GM10248 (cell line): ENCODE data around the gene SENP5.

ENCODE experiments used
- CTCF ChIA-PET: fragments of 300-600 bp; sonication (Branson Sonifier 250); formaldehyde crosslinking; extraction: SDS; loops from one replicate; lab custom pipeline; 2021; ENCODE audit warnings: antibody characterized with exemption; lab: Yijun Ruan, JAX
- POLR2A ChIA-PET: fragments of 350-650 bp; sonication (Branson Sonifier 250); formaldehyde crosslinking; extraction: SDS; loops from one replicate; lab custom pipeline; 2020; ENCODE audit warnings: antibody characterized with exemption; lab: Yijun Ruan, JAX
- DNase-seq: peaks from one replicate; pipeline ENCODE4 v3.0.0; 2012; ENCODE audit errors: extremely low spot score
- CTCF ChIP-seq: IDR thresholded peaks from 2 replicates; pipeline ENCODE4 v1.5.1; 2012; ENCODE audit warnings: mild to moderate bottlenecking, low read depth; ENCODE audit errors: extremely low read depth, missing control alignments, control extremely low read depth

SENP5 gene

DNA sequence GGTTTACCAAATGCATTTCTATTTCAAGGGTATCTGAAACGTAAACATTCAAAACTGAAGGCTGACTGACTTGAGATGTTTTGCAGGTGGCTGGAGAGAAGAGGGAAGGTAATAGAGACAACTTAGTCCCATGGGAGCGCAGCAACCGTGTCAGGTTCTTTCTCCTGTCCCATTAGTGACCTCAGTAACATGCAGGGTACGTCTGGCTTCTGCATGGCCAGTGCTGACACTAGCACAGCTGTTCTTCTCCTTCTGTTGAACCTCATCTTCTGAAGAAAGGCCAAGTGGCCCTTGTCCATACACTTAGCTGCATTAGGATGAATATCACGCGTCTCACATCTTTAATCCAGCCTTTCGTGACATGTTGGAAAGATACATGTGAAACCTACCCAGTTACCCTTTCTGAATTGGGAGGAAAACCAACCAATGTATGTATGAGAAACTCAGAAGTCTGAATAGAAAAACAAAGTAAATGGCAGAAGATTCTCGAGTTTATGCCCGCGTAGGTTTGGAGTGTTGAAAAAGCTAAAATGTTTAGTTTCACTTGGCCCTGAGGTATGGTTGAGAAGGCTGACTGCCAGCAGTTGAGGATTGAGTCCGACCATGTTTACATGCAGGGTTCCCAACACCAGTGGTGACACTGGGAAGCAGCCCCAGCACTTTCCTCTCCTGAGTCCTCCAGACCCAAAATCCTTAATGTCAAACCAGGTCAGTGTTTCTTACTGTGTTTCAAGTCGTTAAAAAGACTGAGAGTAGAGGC, 64.3 kb downstream of the SENP5 start:
- DNase-seq, result no peak
- TF ChIP-seq CTCF, result no peak
- ChIA-PET CTCF (interaction anchor here (1.4 to 2.1 kb wide), 2 partner anchors 9 to 11 kb away, joined by 7 to 8 read pairs; partner anchors contain the start of gene NCBP2), POLR2A (no interaction called here)

DNA sequence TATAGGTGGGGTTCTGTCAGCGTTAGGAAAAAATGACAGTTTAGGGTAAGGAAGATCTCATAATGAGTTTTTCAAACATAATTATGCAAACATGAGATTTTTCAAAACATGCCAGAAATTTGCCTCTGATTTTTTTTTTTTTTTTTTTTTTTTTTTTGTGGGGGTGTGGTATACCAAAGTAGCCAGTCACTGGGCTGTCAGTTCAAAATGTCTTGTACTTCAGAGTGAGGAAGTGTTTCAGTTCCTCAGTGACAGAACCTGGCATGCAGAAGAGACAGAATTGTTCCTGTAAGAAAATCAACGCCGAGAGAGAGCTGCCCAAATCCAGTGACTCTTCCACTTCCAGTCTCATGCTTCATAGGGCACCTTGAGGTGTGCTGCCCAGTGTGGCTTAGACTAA, 64.9 kb downstream of the SENP5 start:
- POLR2A ChIA-PET, result interaction anchor here (0.6 kb wide), 1 partner anchor 9 kb away, joined by 6 read pairs; the partner anchor contains the start of gene NCBP2
- peak; percentile 34 for DNase-seq
- CTCF ChIA-PET, result interaction anchor here (2.1 kb wide), 1 partner anchor 9 kb away, joined by 8 read pairs; no protein-coding TSS in a partner anchor
- no peak for TF ChIP-seq CTCF

GRCh38 chr3:196936288-196936687, 68.6 kb downstream of the SENP5 start:
- CTCF ChIA-PET, result interaction anchor here (1.3 to 1.4 kb wide), 2 partner anchors 68 to 99 kb away, joined by 3 to 4 read pairs; partner anchors contain the start of gene SENP5
- DNase-seq, result no peak
- TF ChIP-seq CTCF, result no peak
- POLR2A ChIA-PET, result no interaction called here

DNA sequence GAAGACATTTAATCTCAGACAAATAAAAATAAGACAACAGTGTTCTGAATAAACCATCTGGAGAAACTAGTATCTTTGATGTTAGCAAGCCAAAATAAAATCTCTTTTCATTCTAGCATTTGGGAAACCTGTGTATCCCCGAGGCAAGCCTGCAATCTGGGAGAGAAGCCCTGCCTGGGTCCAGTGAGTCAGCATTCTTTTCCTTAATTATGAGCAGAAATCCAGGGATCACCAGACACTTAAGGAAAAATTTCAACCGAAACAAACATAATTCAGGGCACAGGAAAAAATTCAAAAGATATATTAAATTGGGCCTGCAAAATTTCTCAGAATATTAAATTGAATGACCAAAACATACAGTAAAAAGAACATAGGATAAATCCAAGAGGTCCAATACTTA, 70.4 kb downstream of the SENP5 start:
- ChIA-PET CTCF (no interaction called here), POLR2A (no interaction called here)
- no peak for TF ChIP-seq CTCF
- no peak for DNase-seq

GRCh38 chr3:196938576-196938975, 70.9 kb downstream of the SENP5 start:
- ChIA-PET CTCF (no interaction called here), POLR2A (interaction anchor here (0.7 kb wide), 1 partner anchor 71 kb away, joined by 4 read pairs; the partner anchor contains the start of gene SENP5)
- no peak for TF ChIP-seq CTCF
- DNase-seq, result no peak

GRCh38 chr3:196941729-196942225, 74.1 kb downstream of the SENP5 start:
- peak; percentile 72 for DNase-seq
- no peak for TF ChIP-seq CTCF
- ChIA-PET CTCF (interaction anchor here (0.6 to 2.9 kb wide), 18 partner anchors 11 to 413 kb away, joined by 3 to 16 read pairs (median 4); partner anchors contain the start of genes FBXO45, SENP5 and WDR53), POLR2A (interaction anchor here (0.5 to 1.7 kb wide), 4 partner anchors 9 to 202 kb away, joined by 3 to 8 read pairs (median 6); partner anchors contain the start of genes PAK2 and SENP5)
